NCI-H446 (cell line): ENCODE data around the gene GOLGA8T.
"Not testable (repeated sequence)": the region's sequence is repeated elsewhere in the genome, so short reads cannot be mapped to it uniquely, and the experiment has no call there.

Experiments
- DNase-seq, 2 experiments: peaks; one replicate each; lab custom pipeline; 2025; lab: John Stamatoyannopoulos, UW

The GOLGA8T gene, protein sequence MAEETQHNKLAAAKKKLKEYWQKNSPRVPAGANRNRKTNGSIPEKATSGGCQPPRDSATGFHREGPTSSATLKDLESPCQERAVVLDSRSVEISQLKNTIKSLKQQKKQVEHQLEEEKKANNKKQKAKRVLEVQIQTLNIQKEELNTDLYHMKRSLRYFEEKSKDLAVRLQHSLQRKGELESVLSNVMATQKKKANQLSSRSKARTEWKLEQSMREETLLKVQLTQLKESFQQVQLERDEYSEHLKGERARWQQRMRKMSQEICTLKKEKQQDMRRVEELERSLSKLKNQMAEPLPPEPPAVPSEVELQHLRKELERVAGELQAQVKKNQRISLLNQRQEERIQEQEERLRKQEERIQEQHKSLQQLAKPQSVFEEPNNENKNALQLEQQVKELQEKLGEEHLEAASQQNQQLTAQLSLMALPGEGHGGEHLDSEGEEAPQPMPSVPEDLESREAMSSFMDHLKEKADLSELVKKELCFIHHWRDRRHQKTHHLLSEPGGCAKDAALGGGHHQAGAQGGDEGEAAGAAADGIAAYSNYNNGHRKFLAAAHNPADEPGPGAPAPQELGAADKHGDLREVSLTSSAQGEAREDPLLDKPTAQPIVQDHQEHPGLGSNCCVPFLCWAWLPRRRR

DNA sequence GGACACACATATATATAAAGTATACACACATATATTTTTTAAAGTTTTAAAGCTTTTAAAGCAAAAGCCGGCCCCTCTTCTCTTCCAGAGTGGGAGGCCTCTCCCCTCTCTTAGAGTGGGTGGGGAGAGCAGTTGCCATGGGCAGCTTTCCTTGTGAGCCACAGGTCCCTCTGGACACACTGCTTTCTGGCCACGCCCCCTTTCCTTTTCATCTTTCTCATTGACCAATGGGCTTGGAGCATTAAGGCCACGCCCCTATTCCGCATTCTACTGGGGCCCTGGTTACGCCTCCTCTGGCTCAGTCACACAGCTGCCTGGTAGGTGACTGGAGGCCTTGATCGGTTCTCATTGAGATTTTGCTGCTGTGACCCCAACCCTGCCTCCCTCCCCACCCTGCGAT lies at the start of gene GOLGA8T:
Gene GOLGA8T (plus strand): TSS at position 301 of the 400 bp plus-strand sequence. CDS start 98 bp downstream, at position 399.
- DNase-seq = not testable (repeated sequence)

DNA sequence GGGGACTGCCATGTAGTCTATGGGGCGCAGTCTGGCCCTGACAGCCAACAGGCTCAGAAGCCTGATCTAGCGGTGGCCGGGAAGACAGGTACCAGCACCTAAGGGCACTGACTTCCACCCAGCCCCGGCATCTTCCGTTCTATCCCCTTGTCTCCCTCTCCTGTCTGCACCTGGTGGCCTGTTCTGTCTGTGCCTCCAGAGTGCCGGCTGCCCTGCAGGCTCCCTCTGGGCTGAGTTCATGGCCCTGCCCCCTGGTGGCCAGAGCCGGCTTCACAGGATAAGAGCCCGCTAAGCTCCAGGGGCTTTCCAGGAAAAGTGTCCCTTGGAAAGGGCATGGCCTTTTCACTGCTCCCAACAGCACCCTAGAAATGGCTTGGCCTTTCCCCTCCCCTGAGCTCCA lies 37.0 kb upstream of the GOLGA8T start:
- not testable (repeated sequence) for DNase-seq

DNA sequence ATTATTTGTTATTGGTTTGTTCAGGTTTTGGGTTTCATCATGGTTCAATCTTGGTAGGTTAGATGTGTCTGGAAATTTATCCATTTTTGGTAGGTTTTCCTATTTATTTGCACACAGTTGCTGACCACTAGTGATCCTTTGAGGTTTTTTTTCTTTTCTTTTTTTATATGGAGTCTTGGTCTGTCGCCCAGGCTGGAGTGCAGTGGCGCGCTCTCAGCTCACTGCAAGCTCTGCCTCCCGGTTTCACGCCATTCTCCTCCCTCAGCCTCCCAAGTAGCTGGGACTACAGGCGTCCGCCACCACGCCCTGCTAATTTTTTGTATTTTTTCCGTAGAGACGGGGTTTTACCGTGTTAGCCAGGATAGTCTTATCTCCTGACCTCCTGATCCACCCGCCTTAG lies 32.0 kb upstream of the GOLGA8T start:
- DNase-seq = not testable (repeated sequence)

DNA sequence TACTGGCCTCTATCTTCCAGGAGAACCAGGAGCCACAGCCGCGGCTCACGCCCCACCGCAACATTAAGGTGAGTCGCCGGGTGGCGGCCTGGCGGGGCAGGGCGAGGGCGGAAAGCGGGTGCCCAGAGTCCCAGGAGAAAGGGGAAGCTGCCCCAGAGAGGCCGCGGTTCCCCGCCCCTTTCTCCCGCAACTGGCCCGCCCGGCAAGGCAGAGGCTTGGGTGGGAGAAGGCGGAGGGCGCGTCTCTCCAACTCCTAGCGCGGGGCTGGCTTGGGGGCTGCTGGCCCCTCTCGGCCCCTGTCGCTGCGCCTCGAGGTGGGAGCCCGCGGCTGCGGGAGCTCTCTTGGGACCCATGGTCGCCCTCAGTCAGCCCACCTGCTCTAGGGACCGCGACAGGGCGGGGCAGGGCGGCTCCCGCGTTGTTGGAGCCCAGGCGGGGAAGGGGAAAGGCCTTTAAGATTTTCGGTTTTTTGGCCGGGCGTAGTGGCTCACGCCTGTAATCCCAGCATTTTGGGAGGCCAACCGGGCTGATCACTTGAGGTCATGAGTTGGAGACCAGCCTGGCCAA lies 30.8 kb upstream of the GOLGA8T start:
- not testable (repeated sequence) for DNase-seq

DNA sequence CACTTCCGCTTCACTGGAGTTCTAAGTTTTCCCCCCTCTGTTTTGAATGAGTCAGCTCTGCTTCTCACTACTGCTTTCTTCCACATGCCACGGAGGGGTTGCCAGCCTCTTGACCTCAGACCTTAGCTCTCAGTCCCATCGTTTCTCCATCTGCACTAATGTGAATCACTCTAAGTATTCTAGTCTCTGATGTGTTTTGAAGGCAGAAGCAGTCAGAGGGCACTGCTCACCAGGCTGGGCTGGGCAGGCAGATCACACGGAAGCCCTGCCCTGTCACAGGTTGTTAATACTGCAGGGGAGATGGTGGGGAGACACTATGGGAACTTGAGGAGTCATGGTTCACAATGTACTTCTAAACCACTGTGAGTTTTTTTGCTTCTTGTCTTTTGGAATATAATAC lies 24.3 kb upstream of the GOLGA8T start:
- not testable (repeated sequence) for DNase-seq

DNA sequence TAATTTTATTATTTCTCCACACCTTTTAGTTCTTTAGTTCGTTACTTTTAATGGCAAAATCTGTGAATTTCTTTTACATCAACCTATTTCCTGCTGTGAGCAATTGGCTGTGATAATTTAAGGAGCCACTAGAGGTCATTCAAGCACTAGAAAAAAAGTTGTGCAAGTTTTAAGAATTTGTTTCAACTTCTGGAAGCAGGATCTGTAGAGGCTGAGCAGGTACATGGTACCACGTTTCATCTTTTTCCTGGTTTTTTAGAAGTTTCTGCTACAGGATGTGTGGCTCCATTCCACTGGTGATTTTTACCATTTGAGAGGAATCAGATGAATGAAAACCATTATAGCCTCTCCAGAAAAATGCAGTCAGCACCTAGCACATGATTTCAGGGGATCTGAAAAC lies 4.8 kb upstream of the GOLGA8T start:
- DNase-seq = not testable (repeated sequence)

DNA sequence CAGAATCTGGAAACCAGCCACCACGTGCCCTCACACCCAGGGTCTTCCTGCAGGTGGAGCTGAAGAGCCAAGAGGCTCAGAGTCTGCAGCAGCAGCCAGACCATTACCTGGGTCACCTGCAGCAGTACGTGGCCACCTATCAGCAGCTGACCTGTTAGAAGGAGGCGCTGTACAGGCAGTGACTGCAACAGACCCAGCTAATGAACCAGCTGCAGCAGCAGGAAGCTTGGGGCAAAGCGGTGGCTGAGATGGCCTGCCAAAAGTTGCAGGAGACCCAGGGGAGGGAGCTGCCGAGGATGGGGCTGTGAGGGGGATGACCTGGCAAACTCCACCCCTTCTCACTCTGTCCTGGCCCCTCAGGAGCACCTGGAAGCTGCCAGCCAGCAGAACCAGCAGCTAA lies 8.4 kb downstream of the GOLGA8T start:
- not testable (repeated sequence) for DNase-seq

DNA sequence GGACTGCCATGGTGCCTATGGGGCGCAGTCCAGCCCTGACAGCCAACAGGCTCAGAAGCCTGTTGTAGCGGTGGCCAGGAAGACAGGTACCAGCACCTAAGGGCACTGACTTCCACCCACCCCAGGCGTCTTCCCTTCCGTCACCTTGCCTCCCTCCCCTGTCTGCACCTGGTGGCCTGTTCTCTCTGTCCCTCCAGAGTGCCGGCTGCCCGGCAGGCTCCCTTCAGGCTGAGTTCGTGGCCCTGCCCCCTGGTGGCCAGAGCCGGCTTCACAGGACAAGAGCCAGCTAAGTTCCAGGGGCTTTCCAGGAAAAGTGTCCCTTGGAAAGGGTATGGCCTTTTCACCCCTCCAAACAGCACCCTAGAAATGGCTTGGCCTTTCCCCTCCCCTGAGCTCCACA lies 15.0 kb downstream of the GOLGA8T start:
- DNase-seq = not testable (repeated sequence)

DNA sequence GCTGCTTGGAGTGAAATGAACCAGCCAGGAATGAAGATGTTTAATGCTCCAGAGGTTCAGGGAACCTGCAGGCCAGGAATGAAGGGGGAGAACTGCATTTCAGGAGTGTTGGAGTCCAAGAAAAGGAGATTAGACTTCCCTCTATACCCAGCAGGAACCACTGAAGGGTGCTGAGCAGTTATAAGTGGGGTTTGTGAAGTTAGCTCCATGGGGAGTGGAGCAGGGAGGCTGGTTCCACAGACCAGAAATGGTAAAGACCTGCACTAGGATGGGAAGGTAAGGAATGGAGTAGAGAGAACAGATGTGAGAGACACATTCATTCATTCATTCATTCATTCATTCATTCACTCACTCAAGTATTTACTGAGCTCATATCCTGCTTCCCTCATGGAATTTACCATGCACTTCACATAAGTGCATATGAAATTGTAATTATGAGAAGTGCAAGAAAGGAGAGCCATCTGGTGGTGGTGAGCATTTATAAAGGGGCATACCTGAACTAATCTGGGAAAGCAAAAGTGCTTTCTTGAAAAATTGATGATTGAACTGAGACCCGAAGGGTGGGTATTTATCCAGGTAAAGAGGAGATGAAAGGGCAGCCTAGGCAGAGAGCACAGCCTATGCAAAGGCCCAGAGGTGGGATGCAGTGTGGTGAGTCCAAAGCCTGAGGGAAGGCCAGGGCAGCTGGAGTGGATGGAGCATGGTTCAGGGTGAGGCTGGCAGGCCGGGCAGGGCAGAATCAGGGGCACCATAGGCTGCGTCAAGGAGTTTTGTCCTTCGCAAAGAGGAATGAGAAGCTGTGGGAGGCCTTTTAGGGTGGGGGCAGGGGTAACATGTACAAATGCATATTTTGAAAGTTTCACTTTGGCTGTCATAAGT lies 27.9 kb downstream of the GOLGA8T start:
- DNase-seq = not testable (repeated sequence)

DNA sequence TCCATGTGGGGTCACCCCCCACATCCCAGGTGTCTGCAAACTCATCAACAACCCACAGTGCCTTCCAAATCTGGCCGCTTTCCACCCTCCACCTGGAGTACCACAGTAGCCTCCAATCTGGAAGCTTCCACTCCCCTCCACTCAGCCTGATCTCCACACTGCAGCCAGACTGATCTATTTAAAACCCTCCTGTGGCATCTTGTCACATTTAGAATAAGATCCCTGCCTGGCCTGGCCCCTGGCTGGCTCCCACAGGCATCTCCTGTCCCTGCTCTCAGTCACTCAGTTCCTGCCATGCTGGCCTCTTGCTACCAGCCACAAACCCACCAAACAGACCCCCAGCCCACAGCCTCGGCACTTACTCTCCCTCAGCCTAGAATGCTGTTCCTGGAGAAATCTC lies 28.9 kb downstream of the GOLGA8T start:
- DNase-seq = not testable (repeated sequence)

DNA sequence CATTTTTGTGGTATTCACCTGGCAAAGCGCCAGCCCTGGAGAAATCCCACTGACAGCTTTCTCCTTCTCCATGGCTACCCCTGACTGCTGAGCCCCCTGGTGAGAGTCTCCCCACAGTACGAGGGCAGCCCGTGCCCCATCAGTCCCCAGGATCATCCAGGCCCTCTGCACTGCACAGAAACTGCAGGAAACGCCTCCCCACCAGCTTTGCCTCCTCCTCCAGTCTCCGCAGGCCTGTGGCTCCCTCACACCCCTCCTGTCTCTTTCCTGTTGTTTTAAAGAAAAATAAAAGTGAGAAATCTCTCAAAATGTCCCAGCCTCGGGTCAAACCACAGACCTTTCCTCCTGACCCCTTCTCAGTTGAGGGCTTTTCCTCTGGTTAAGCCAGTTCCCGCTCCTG lies 29.4 kb downstream of the GOLGA8T start:
- not testable (repeated sequence) for DNase-seq

DNA sequence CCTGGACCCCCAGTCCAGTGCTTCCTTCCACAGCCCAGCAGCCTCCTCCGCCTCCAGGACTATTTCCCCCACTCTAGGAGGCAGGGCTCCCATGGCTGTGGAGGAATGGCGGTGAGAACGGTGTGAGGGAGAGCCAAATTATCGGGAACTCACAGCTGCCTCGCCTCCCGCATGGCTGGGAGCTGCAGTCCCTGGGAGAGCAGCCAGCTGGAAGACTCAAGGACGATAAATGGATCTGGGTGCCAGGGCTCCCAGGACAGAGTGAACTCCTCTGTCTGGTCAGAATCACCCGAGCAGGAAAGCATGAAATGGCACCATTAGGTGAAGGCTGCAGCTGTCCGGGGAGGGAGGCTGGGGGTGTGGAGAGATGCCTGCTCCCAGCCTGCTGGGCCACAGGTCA lies 32.6 kb downstream of the GOLGA8T start:
- DNase-seq = not testable (repeated sequence)

DNA sequence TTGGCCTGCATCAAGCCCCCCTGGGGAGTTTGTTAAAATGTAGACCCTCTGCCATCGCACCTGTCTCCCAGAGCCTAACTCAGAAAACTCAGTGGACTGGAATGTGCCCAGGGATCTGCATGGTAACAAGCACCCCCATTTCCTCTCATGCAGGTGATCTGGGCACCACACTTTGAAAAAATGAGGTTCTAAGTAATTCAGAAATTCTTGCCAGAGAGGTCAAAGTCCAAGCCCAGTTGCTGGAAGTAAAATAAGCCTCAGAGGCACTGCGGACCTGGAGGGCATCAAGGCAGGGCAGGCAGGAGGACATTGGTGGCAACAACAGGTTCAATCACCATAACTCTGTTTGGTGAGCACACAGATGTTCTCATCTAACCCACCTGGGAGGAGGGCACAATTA lies 33.0 kb downstream of the GOLGA8T start:
- not testable (repeated sequence) for DNase-seq

DNA sequence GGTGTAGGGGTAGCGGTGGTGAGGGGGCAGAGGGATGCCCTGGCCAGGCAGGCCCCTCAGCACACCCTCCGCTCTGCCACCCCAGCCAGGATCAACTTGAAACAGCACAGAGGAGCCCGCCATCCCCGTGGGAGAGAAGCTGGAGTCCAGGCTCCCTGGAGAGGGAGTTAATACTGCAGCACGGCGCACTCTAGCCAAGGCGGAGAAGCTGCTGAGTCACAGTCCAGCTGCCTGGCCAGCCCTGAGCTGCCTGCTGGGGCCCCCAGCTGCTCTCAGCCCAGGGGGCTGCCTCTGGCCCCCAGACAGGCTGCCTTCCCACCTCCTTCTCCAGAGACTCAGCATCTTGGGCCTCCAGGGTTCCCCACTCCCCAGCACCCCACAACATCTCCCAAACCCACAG lies 36.6 kb downstream of the GOLGA8T start:
- DNase-seq = not testable (repeated sequence)

DNA sequence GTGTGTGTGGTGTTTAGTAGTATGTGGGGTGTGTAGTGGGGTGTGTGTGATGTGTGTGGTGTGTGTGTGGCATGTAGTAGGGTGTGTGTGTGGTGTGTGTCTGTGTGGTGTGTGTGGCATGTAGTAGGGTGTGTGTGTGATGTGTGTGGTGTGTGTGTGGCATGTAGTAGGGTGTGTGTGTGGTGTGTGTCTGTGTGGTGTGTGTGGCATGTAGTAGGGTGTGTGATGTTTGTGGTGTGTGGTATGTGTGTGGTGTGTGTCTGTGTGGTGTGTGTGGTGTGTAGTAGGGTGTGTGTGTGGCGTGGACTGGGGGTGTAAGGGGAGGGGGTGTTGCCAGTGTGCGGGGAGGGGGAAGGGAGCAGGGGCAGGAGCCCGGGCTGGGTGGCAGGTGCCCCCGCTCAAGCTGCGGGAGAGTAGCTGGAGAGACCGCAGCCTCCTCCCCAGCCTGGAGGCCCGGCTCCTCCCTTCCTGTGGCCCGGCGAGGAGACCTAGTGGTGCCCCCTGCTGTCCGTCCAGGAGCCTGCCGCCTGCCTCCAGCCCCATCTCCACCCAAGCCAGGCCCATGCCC lies 38.3 kb downstream of the GOLGA8T start:
- not testable (repeated sequence) for DNase-seq

DNA sequence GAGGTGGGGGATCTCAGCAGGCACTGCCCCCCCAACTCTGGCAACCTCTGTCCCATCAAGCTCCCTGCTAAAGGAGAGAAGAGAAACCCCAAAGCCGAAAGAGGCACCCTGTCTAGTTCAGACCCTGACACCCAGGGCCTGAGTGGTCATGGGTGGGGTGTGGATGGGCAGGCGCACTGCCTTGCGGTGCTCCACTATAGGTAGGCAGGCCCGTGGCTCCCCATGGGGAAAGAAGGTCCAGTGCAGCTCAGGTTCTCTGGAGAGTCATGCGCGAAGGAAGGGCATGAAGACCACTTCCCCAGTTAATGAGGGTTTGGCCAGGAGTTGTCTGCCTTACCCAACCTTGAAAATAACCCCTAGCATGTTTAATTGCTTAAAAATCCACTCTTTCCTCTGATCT lies 40.4 kb downstream of the GOLGA8T start:
- not testable (repeated sequence) for DNase-seq

DNA sequence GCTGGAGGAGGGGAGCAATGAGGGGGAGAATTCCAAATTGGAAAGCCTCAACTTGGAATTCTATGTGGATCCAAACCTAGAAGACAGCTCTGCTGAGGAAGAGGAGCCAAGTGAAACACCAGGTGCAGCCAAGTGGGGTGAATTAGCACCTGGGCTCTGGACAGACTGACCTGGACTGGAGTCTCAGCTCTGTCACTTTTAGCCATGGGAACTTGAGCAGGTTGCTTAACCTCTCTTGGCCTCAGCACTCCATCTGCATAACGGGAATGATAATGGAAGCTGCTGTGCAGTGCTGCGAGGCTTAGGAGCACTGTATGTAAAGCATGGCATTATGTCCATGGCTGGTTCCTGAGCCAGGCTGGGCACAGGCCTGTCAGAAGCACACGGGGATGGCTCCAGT lies 41.8 kb downstream of the GOLGA8T start:
- DNase-seq = not testable (repeated sequence)

DNA sequence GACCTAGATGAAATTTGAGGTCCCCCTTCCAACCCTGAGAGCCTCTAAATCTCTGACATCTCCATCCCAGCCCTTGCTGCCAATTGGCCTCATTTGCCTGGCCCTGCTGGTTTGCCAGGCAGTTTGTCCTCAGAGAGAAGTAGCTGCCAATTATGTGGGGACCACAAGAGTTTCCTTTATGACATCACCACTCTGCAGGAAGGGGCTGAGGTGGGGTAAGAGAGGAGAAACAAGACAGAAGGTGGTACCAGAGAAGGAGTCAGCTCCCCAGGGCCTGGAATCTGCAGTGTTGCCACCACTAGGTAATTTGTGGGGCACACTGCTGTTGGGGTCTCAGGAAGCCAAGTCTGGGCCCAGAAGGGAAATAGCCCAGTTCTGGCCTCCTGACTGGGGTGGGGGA lies 45.0 kb downstream of the GOLGA8T start:
- not testable (repeated sequence) for DNase-seq

DNA sequence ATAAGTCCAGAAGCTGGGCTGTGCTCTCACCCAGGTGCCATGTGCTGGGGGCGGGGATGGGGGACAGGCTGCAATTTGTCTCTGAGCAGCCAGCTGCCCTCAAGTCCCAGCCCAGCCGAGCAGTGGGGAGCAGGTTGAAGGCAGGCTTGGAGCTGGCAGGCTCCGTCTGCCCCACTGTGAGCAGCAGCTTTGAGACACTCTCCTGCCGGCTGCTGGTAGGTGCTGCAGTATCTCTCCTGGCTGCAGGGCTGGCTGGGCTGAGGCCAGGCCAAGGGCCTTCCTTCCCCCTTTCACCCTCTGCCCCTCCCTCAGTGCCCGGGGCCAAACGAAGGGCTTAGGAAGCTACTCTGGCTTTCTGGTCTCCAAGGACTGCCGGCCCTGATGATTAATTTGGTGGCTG lies 50.6 kb downstream of the GOLGA8T start:
- DNase-seq = not testable (repeated sequence)

DNA sequence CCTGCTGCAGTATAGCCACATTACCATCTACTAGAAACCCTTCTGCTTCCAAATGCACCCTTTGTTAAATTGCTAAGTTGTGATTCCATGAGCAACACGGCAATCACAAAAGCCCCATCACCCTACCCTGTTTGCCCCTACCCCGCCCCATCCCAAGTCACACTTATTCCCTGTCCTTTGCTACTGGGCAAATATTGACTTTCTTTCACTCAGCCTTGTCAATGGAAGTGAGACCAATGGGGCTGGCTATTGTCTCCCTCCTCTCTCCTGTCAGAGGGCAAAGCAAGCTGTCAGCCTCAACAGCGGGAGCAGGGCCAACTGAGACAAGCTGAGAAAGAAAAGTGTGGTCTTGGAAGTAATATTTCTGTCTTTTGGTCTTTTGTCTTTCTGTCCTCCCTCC lies 52.6 kb downstream of the GOLGA8T start:
- not testable (repeated sequence) for DNase-seq

DNA sequence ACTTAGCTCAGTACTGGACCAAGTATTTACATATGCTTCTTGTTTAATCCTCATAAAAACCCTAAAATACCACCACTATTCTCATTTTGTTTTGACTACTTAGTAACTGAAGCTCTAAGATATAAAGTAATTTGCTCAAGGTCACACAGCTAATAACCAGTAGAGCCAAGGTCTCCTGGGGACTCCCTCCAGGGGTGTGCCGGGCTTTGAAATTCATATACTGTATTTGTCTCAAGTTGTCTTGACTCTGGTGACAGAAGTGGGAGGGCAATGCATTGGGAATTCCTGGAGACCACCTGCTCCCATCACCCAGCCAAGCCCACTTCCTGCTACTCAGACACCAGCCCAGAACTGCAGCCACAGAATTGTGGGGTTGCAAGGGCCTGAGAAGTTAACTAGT lies 54.9 kb downstream of the GOLGA8T start:
- not testable (repeated sequence) for DNase-seq

DNA sequence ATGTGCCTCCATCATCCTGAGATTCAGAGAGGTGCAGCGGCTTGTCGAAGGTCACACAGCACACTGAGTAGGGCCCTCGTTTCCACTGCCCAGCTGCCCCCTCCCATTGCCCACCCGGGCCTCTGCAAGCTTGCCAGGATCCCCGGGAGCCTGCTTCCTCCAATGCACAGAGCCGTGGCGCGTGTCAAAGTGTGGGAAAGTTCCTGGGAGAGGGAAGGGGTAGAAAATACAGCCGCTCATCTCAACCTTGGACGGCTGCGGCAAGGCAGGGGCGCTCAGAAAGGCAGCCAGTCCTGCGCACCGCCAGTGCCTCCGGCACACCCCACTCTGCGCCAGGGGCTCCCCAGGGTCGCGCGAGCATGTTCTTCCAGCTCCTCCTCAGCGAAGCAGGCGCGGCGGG lies 56.3 kb downstream of the GOLGA8T start:
- not testable (repeated sequence) for DNase-seq
